ENCODE results near the gene HOMER1.
A peak's percentile ranks its signal among the peaks of the same experiment; 100 is the strongest.

DNA sequence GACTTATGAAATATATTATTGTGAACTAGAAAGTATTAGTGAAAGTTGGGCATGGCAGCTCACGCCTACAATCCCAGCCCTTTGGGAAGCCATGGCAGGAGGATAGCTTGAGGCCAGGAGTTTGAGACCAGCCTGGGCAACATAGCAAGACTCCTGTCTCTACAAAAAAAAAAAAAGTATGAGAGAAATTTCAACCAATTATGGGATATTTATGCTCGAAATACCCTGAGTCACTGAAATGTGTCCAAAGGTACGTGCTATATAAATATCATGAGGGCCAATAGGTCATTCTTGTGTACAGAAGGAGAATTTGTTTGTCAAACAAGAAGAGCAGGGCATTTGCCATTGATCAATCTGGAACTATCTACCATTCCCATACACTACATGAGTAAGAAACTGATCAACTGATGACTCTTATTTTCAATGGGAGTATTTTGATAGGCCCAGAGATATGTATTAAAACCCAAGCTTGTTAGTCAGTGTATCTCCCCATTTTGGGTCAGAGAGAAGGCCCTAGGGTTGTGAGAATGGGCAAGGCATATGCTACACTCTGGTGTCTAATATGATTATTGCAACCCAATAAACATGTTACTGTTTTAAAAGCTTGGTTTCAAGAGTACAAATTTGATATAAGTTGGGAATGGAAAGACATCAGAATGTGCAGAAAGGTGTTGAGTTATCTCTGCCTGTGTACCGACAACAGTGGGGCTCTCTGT lies 21.7 kb upstream of the HOMER1 start:
- TF ChIP-seq, protein P1, sequence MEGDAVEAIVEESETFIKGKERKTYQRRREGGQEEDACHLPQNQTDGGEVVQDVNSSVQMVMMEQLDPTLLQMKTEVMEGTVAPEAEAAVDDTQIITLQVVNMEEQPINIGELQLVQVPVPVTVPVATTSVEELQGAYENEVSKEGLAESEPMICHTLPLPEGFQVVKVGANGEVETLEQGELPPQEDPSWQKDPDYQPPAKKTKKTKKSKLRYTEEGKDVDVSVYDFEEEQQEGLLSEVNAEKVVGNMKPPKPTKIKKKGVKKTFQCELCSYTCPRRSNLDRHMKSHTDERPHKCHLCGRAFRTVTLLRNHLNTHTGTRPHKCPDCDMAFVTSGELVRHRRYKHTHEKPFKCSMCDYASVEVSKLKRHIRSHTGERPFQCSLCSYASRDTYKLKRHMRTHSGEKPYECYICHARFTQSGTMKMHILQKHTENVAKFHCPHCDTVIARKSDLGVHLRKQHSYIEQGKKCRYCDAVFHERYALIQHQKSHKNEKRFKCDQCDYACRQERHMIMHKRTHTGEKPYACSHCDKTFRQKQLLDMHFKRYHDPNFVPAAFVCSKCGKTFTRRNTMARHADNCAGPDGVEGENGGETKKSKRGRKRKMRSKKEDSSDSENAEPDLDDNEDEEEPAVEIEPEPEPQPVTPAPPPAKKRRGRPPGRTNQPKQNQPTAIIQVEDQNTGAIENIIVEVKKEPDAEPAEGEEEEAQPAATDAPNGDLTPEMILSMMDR (conservative IDR thresholded peaks at IDR 0.05; ENCODE audit: low read depth, low read length) = peak; percentile 38
- no peak for TF ChIP-seq RCOR1 (IDR thresholded peaks at IDR 0.05; ENCODE audit: insufficient replicate concordance, low read length)
- no peak for TF ChIP-seq FOS (IDR thresholded peaks at IDR 0.05; ENCODE audit: low read depth, low read length)
- TF ChIP-seq MAZ (IDR thresholded peaks at IDR 0.05; ENCODE audit: borderline replicate concordance, low read depth, low read length) = no peak
- TF ChIP-seq POLR2A (IDR thresholded peaks at IDR 0.05; ENCODE audit: low read depth, low read length) = no peak
- no peak for TF ChIP-seq RFX5 (IDR thresholded peaks at IDR 0.05; ENCODE audit: low read depth, low read length)
- no peak for TF ChIP-seq CEBPB (IDR thresholded peaks at IDR 0.05; ENCODE audit: low read depth, low read length)
- no peak for TF ChIP-seq CHD1 (IDR thresholded peaks at IDR 0.05; ENCODE audit: low read depth, low read length)
- no peak for TF ChIP-seq MAFK (IDR thresholded peaks at IDR 0.05; ENCODE audit: low read depth, low read length)
- TF ChIP-seq, protein P2, sequence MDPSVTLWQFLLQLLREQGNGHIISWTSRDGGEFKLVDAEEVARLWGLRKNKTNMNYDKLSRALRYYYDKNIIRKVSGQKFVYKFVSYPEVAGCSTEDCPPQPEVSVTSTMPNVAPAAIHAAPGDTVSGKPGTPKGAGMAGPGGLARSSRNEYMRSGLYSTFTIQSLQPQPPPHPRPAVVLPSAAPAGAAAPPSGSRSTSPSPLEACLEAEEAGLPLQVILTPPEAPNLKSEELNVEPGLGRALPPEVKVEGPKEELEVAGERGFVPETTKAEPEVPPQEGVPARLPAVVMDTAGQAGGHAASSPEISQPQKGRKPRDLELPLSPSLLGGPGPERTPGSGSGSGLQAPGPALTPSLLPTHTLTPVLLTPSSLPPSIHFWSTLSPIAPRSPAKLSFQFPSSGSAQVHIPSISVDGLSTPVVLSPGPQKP (IDR thresholded peaks at IDR 0.05; ENCODE audit: borderline replicate concordance, low read depth, low read length) = no peak
- TF ChIP-seq, protein P3, sequence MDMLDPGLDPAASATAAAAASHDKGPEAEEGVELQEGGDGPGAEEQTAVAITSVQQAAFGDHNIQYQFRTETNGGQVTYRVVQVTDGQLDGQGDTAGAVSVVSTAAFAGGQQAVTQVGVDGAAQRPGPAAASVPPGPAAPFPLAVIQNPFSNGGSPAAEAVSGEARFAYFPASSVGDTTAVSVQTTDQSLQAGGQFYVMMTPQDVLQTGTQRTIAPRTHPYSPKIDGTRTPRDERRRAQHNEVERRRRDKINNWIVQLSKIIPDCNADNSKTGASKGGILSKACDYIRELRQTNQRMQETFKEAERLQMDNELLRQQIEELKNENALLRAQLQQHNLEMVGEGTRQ (IDR thresholded peaks at IDR 0.05; ENCODE audit: low read depth, low read length) = no peak
- no peak for TF ChIP-seq BHLHE40 (IDR thresholded peaks at IDR 0.05; ENCODE audit: low read depth, low read length)
- TF ChIP-seq MXI1 (IDR thresholded peaks at IDR 0.05; ENCODE audit: borderline replicate concordance, low read depth, low read length) = no peak
- peak; percentile 35 for TF ChIP-seq SMC3 (IDR thresholded peaks at IDR 0.05; ENCODE audit: low read depth, low read length)
